Urinary bladder (tissue), 4 donors: ENCODE data around the gene TAS1R1. TPM values are rescaled to one million over a fixed set of nuclear protein-coding genes. Genes with fewer than 3 reads are reported as not detected.
"Not testable (repeated sequence)": the region's sequence is repeated elsewhere in the genome, so short reads cannot be mapped to it uniquely, and the experiment has no call there.

Experiments used
- DNase-seq: peaks from one replicate; pipeline ENCODE4 v3.0.0-alpha.2; 2015; ENCODE audit errors: extremely low spot score
- H3K27ac ChIP-seq: one replicate; pipeline ENCODE4 v1.5.1; 2013; ENCODE audit warnings: low read depth, mild to moderate bottlenecking, moderate library complexity
- H3K36me3 ChIP-seq: one replicate; pipeline ENCODE4 v1.6.1; 2013; ENCODE audit warnings: mild to moderate bottlenecking, moderate library complexity; ENCODE audit not compliant: insufficient read depth
- H3K4me1 ChIP-seq: one replicate; pipeline ENCODE4 v1.6.1; 2013; ENCODE audit warnings: mild to moderate bottlenecking, moderate library complexity; ENCODE audit not compliant: insufficient read depth
- H3K4me3 ChIP-seq: one replicate; pipeline ENCODE4 v1.5.1; 2013; ENCODE audit warnings: low read depth, low read length
- WGBS: extraction: QIAGEN DNeasy Blood & Tissue Kit; methylation state at CpG from one replicate; pipeline ENCODE4 v1.1.7; 2013; 5-methylcytosine and 5-hydroxymethylcytosine counted together
- polyA plus RNA-seq: library from polyadenylated mRNA; stranded (reverse); fragments of 200-250 nt; gene quantifications from one replicate; pipeline ENCODE4 v1.2.3, GENCODE V29; 2013
- total RNA-seq: library from RNA; depleted of rRNA; stranded (reverse); fragments of >200 nt; gene quantifications from one replicate; pipeline ENCODE4 v1.2.3, GENCODE V29; 2014
- donor health status: healthy with polysubstance abuse.
- donor health status: healthy.

Gene TAS1R1
- total and polyA plus RNA-seq, 2 donors = 0.06 TPM; not detected in 1

GRCh38 chr1:6592865-6593593, 37.9 kb downstream of the TAS1R1 start:
- Histone ChIP-seq H3K27ac (no peak overlapping the region), H3K4me1 (no peaks in the 10 kb centered on the region), H3K36me3 (peaks cover 8% of the 10 kb centered on the region)

GRCh38 chr1:6593810-6594209, 38.7 kb downstream of the TAS1R1 start:
- no peak for DNase-seq
- Histone ChIP-seq H3K4me1 (no peaks in the 10 kb centered on the region), H3K4me3 (no peak overlapping the region), H3K27ac (no peak overlapping the region), H3K36me3 (peaks cover 9% of the 10 kb centered on the region)
- WGBS = 92% methylated on average over 15 of the region's 15 CpGs

More at GRCh38 chr1:6592865-6593593, 37.9 kb downstream of the TAS1R1 start:
- 92% methylated on average over 38 of the region's 38 CpGs for WGBS
- no peak overlapping the region for H3K4me3 ChIP-seq
- no peak for DNase-seq

DNA sequence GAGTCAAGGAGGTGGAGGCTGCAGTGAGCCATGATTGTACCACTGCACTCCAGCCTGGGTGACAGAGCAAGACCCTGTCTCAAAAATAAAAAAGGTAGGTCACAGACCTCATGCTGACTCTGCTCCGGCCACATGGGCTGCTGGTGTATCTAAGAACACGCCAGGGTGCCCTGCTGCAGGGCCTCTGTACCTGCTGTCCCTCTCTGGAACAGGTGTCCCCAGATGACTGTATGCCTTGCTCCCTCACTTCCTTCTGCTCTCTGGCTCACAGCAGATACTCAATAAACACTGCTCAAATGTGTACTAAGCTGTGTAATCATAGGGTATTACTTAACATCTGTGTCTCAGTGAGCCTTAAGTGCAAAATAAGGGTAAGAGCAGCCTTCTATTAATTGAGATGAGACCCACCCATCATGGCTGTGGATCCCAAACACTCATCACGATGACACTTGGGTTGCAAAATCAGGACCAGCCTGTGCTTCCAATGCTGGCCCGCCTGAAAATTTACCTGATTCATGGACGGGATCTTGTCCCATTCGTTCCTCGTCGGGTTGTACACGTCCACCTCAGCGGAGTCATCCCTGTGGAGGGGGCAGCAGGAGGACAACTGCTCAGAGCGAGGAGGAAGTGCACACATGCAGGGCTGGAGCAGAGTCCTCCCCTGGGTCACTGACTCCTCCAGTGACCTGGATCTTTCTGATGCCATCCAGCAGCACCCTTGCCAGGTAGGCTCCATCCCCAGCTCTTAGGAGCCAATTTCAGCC, 40.1 kb downstream of the TAS1R1 start:
- Histone ChIP-seq H3K4me3 (no peak overlapping the region), H3K36me3 (peaks cover 10% of the 10 kb centered on the region), H3K27ac (no peak overlapping the region), H3K4me1 (no peaks in the 10 kb centered on the region)
- no peak for DNase-seq
- WGBS = 82% methylated on average over 11 of the region's 11 CpGs

GRCh38 chr1:6596351-6596750, 41.2 kb downstream of the TAS1R1 start:
- DNase-seq = no peak
- H3K36me3 ChIP-seq = peaks cover 10% of the 10 kb centered on the region
- no peak overlapping the region for H3K27ac ChIP-seq
- no peaks in the 10 kb centered on the region for H3K4me1 ChIP-seq
- WGBS = 59% methylated on average over 7 of the region's 7 CpGs
- H3K4me3 ChIP-seq = no peak overlapping the region

GRCh38 chr1:6596886-6597776, 42.0 kb downstream of the TAS1R1 start:
- no peak for DNase-seq
- WGBS = 70% methylated on average over 15 of the region's 15 CpGs
- Histone ChIP-seq H3K4me1 (no peaks in the 10 kb centered on the region), H3K27ac (no peak overlapping the region), H3K36me3 (peaks cover 10% of the 10 kb centered on the region), H3K4me3 (no peak overlapping the region)

DNA sequence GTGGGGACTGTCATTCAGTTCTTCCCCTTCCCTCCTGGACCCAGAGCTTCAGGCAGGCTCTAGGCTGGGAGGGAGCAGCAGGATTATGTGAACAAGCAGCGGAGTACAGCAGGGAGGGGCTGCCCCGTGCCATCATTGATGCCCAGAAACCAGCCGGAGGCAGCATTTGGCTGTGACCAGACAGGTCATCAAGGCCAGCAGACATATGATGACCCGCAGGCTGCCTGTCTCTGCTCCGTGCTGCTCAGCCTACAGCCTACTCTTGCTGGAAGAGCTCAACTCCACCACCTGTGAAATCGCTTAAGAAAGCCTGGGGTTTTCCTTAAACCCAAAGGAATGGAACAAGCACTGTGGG, 42.6 kb downstream of the TAS1R1 start:
- WGBS = 77% methylated on average over 6 of the region's 6 CpGs
- Histone ChIP-seq H3K36me3 (peaks cover 10% of the 10 kb centered on the region), H3K4me3 (no peak overlapping the region), H3K4me1 (no peaks in the 10 kb centered on the region), H3K27ac (no peak overlapping the region)
- DNase-seq = no peak

DNA sequence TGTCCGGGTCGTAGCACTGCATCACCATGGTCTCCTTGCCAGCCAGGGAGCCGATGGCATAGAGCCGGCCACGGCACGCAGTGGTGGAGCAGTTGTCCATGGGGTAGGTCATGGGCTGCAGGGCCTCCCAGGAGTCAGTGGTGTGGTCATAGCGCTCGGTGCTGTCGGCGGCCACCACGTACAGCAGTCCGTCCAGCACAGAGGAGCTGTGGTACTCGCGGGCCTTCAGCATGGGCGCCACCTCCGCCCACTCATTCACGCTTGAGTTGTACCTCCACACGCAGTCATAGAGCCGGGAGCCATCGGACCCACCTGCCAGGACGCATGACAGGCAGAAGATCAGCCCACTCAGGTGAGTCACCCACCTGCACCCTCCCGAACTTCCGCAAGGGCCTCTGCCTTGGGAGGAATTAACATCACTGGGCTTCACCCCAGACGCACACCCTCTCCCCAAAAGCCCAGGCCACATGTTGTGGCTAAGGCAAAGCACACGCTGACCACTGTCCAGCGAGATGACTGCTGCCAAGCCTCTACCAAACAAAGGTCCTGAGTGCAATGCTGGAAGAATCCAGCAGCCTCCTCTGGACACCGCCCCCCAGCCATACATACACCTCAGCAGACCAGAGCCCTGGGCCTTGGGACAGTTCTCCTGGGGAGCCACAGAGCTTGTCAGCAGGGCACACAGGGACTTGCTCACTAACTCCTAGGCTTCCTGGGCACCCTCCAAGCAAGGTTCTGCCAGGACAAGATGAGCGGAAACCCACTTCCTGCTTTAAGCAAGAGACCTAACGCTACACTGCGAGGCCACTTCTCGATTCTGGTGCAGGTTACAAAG, 44.3 kb downstream of the TAS1R1 start:
- H3K4me1 ChIP-seq = no peaks in the 10 kb centered on the region
- H3K27ac ChIP-seq = no peak overlapping the region
- H3K4me3 ChIP-seq = peak overlapping the region; percentile 15
- peaks cover 4% of the 10 kb centered on the region for H3K36me3 ChIP-seq
- no peak for DNase-seq
- WGBS = 79% methylated on average over 31 of the region's 31 CpGs

DNA sequence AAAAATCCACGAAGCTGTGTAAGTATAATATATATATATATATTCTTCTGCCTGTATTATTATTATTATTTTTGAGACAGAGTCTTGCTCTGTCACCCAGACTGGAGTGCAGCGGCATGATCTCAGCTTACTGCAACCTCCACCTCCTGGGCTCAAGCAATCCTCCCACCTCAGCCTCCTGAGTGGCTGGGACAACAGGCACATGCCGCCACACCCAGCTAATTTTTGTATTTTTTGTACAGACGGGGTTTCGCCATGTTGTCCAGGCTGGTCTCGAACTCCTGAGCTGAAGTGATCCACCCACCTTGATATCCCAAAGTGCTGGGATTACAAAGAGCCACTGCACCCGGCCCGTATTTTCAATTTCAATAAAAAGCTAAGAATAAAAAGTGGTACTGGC, 44.9 kb downstream of the TAS1R1 start:
- H3K4me1 ChIP-seq, H3K27ac ChIP-seq, DNase-seq, H3K36me3 ChIP-seq: not testable (repeated sequence)
- WGBS = 62% methylated on average over 8 of the region's 8 CpGs
- peak overlapping the region; percentile 77 for H3K4me3 ChIP-seq

- 13% methylated on average over 10 of the region's 10 CpGs for WGBS
- Histone ChIP-seq H3K36me3 (peaks cover 4% of the 10 kb centered on the region), H3K4me3 (peak overlapping the region; percentile 77), H3K27ac (peak overlapping the region; percentile 78), H3K4me1 (no peaks in the 10 kb centered on the region)
- no peak for DNase-seq
These were observed 45.4 kb downstream of the TAS1R1 start for GRCh38 chr1:6600410-6601048.

DNA sequence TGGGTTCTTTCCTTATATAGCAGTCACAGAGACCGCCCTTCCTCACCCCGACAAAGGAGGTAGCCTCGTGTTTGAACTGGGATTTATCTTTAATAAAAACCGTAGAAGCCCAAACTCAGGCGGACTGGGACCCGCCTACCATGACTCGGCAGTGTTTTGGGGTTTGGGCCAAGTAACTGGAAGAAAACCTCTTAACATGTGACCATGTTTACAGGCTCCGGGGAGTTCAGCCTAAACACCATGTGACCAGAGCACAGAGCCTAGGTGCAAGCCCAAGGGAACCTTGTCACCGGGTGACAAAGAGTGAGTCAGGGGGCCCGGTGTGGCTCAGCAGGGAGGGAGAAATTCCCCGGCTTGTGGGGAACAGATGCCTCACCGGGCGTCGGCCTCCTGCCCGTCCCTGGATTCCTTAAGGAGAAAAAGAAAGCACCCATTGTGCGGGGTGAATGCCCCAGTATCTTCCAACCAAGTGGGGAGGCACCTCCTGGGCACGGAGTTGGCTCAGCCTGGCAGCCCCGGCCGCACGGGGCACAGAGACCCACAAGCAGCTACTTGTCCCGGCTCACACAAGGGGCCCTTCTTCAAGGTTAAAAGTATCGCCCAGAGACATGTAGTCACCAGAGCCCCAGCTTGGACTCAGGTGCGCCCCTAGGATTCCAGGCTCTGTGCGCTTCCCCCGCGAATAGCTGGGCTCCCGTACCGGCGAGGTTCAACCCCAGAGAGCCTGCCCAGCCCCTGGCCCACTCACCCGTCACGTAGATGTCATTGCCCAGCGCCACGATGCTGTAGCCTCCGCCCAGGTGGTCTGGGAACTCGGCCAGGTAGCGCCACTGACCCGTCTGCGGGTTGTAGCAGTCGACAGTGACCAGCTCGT, 46.2 kb downstream of the TAS1R1 start:
- peak overlapping the region; percentile 77 for H3K4me3 ChIP-seq
- WGBS = under 1% methylated on average over 40 of the region's 40 CpGs
- H3K27ac ChIP-seq = peak overlapping the region; percentile 96
- peaks cover 4% of the 10 kb centered on the region for H3K36me3 ChIP-seq
- DNase-seq = no peak
- no peaks in the 10 kb centered on the region for H3K4me1 ChIP-seq

DNA sequence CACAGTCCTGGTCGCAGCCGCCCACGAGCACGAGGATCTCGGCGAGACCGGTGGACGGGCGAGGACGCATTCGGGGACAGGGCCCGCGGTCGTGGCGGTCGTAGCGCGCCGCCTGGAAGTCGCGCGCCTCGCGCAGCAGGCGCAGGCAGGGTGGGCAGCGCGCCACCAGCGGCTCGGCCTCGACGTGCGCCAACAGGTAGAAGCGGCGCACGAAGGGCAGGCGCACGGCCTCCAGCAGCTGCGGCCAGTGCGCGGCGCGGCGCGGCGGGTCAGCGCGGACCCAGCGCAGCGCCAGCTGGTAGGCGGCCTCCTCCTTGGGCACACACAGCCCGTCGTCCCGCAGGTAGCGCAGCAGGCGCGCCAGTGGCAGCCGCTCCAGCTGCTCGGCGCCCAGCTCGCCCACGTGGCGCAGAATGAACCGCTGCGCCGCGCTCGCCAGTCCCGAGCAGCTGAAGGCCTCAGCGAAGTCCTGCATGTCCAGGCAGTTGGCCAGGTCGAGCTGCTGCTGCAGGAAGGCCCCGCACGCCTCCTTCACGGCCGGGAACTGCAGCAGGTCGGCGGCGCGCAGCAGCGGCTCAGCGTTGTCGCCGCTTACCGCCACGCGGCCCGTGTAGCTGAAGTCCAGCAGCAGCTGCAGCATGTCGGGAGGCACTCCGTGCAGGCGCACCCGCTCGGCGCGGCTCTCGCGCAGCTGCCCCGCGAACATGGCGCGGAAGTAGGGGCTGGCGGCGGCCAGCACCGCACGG, 47.0 kb downstream of the TAS1R1 start:
- Histone ChIP-seq H3K27ac (peak overlapping the region; percentile 96), H3K4me3 (peak overlapping the region; percentile 77), H3K36me3 (peaks cover 4% of the 10 kb centered on the region), H3K4me1 (no peaks in the 10 kb centered on the region)
- DNase-seq = no peak
- WGBS = under 1% methylated on average over 103 of the region's 103 CpGs
